Effector CD8-positive, alpha-beta T cell (primary cell): ENCODE results near the gene POU2AF3.

Source experiments
- DNase-seq: peaks from one replicate; lab custom pipeline; 2025; lab: John Stamatoyannopoulos, UW

The POU2AF3 gene

DNA sequence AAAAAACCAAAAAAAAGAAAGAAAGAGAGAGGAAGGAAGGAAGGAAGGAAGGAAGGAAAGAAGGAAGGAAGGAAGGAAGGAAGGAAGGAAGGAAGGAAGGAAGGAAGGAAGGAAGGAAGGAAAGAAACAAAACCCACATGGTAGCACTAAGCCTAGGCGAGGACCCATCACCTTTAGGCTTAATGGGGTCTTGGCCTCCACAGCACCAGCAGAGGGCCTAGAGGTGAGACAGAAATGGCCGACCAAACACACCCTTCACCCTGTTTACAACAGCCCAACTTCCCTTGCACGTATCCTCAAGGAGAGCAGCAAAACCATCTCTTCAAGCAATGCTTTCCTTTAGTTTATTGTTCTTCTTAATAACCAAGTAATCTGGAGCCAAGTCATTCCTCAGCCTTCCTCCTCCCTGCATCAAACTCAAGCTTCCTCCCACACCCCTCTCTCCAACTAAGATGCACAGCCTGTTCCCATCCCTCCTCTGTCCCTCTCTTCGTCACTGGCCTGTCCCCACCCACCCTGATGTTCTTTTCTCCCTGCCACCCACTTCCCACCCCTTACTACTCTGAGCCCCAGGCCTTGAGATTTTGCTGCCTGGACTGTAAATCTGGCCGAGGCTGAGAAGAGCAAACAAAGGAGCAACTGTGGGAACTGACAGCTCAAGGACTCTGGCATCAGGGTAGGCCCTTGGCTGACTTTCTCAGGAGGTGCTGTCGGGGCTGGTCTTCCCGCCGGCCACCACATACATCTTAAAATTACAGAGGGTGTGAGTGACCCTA lies 54.8 kb downstream of the POU2AF3 start:
- DNase-seq = no peak

DNA sequence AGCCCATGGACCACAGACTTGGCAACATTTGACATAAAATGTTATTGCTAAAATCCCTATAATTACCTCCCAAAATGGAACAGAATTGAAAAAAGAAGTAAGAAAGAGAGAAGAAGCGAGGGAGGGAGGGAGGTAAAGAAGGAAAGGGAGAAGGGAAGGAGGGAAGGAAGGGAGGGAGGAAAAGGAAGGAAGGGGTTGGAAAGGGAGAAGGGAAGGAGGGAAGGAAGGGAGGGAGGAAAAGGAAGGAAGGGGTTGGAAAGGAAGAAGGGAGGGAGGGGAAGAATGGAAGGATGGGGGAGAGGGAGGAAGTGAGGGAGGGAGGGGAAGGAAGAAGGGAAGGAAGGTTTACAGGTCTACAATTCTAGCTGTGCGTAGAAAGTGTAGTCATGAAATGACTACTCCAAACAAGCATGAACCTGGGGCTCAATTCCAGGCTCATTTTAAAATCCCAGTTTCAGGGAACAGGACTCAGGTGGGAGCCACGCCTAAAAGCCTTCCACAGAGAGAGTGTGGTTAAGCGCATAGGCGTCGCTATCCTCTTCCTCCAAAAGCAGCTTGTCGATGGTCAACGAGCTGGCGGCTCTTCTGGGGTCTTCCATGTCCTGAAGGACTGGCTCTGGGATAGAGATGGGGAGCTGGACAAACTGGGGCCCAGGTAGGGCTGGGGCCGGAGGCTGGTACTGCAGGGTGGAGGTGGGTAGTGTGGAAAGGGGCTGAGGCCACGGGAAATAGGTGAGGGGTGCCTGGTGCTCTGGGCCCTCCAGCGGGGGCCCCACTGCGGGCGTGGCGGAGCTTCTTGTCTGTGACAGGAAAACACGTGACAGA lies 55.6 kb downstream of the POU2AF3 start:
- DNase-seq = no peak

DNA sequence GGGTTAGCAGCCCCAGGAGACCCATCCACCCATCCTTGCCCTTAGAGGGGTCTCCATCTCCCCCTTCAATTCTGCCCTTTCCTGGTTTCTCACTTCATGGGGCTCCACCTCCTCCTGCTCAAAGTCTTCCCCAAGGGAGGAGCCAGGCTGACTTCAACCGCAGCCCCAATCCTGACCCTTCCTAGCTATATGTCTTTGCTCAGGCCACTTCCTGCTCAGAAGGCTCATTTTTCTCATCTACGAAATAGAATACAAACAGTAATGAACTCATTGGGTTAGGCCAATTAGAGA lies 56.2 kb downstream of the POU2AF3 start:
- no peak for DNase-seq

DNA sequence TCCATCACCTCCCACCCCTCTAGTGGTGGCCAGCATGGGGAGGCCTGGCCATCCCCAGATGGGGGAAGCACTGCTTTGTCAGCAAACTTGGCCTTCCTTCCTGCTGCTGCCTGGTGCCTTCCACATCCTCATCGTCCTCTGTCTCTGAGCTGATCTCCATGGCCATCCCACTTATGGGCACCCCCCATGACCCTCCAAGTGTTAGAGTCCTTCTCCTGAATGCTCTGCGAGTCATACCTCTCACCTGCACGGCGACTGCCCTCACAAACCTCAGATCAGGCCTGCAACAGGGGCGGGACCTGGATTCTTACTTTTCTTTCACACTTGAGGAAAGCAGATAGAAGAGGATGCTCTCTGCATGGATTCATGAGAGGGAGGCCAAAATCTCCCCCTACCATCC lies 56.8 kb downstream of the POU2AF3 start:
- no peak for DNase-seq

DNA sequence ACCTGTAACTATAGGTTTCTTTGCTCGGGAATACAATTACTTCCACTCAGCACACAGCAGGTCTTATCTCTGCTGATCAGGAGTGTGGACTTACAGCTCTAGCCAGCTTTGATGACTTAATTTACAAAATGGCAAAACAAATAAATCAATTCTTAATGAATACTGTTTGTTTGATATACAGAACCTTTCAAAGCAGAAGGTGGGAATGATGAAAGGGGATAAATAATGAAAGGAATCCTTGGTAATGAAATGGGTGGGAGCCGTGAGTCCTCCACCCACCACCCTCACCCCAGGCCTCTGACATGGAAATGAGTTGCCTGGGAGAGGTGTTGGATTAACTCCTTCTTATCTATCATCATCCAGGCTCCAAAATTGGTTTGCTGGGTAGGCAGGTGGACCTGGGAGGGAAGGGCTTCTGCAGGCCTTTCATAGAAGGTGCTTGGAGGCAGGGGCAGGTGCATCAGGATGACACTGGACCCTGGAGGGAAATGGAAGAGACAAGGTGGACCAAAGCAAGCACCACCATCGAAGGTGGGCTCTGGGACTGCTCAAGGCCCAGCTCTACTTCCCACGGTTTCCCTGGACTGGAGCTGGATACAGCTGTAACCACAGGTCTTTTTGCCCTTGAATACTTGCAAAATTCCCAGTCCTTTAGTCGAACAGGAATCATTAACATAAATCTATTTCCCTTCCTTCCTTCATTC lies 57.8 kb downstream of the POU2AF3 start:
- DNase-seq = no peak

DNA sequence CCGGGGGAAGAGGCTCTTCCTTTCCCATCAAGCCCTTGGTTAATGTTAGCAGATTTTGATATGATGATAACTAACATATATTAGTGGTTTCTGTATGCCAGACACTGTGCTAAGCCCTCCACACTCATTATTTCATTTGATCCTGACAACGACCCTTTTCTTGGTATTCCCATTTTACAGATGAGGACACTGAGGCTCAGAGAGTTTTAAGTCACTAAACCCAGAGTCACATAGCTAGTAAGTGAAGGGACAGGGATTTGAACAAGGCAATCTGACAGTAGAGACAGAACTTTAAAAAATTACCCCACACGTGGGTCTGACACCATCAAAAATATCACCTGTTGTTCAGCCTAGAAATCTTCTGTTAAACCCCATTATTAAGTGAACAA lies 58.3 kb downstream of the POU2AF3 start:
- DNase-seq = no peak

DNA sequence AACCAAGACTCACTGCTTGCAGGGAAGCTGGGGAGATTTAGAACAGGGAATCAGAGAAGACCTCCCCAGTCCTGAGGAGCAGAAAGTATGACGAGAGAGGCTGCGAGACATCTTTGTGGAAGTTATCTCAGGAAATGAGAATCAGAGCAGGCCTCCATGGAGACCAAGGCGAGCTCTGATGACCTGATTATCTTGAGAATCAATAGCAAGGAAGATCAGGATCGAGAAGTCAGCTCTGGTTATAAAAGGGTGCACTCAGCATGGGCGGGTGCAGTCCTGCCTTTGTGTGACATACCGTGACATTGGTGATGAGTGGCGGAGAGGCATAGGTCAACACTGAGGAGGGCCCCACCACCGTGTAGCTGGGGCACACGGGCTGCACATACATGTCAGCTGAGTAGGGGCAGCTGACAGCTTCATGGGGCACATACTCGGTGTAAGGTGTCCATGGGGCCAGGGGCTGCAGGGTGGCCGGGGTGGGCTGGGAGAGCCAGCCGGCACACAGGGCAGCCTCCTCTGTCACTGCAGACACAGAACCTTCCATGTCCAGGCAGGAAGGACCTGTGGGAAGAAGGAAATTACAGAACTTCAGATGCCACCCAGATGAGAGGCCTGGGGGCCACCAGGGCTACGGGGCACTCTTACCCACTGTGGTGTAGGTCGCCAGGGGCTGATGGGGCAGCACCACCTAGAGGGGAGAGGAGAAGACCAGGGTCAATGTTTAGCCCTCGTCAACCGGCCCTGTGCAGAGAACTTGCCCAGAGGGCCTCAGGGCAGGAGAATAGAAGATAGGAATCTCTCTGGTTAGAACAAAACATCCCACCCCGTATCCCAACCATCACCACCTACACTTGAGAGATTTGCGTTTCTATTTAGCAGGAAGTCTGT lies 59.0 kb downstream of the POU2AF3 start:
- DNase-seq = no peak
